GM12891 (cell line): ENCODE data around the gene TMEM271.

Experiments
- DNase-seq: peaks from one replicate; pipeline ENCODE4 v3.0.0; 2011; ENCODE audit warnings: low spot score; ENCODE audit not compliant: insufficient read length
- FAIRE-seq: peaks from 2 replicates; lab custom pipeline; 2011; peaks lifted over from hg19 to GRCh38; lab: Jason Lieb, UNC
- PAX5 ChIP-seq: IDR thresholded peaks from 2 replicates; pipeline ENCODE4 v1.6.1; 2011; ENCODE audit warnings: low read length, moderate library complexity, mild to moderate bottlenecking; ENCODE audit not compliant: insufficient read depth, severe bottlenecking
- POLR2A ChIP-seq: IDR thresholded peaks from 2 replicates; pipeline ENCODE4 v1.6.1; 2011; ENCODE audit warnings: low read depth, low read length, control low read depth
- POLR2AphosphoS5 ChIP-seq: IDR thresholded peaks from 2 replicates; pipeline ENCODE4 v1.6.1; 2011; ENCODE audit warnings: low read depth, low read length, control low read depth
- POU2F2 ChIP-seq: IDR thresholded peaks from 2 replicates; pipeline ENCODE4 v1.6.1; 2011; ENCODE audit warnings: low read depth, mild to moderate bottlenecking, control low read depth, low read length, moderate library complexity
- SPI1 ChIP-seq: IDR thresholded peaks from 2 replicates; pipeline ENCODE4 v1.6.1; 2011; ENCODE audit warnings: low read depth, low read length, control low read depth
- TAF1 ChIP-seq: IDR thresholded peaks from 2 replicates; pipeline ENCODE4 v1.6.1; 2011; ENCODE audit warnings: low read depth, low read length, control low read depth

TMEM271 gene

GRCh38 chr4:524196-524595 is 51.9 kb downstream of the TMEM271 start:
- FAIRE-seq (no peak), DNase-seq (no peak)
- TF ChIP-seq POU2F2 (no peak), PAX5 (no peak), TAF1 (no peak), SPI1 (no peak), POLR2A (no peak), POLR2AphosphoS5 (no peak)
